Ovary (tissue), 3 donors: ENCODE results near the gene NHSL2.

Experiments used
- CTCF ChIP-seq, 3 donors: fragments of 450-650 bp in 2 of 3; fragments of 200-600 bp in 1 of 3; IDR thresholded peaks; one replicate each; pipeline versions ENCODE4 v1.5.1 to v1.8.0; 2016 to 2022; ENCODE audit warnings: antibody characterized with exemption in 3 of 3, mild to moderate bottlenecking in 1 of 3
- EP300 ChIP-seq: sonication (generic); formaldehyde crosslinking; IDR thresholded peaks from one replicate; pipeline ENCODE4 v1.6.1; 2017; ENCODE audit warnings: antibody characterized with exemption
- POLR2A ChIP-seq: fragments of 450-650 bp; IDR thresholded peaks from one replicate; pipeline ENCODE4 v1.6.1; 2017; ENCODE audit warnings: antibody characterized with exemption, mild to moderate bottlenecking, moderate library complexity
- donor health status: DM: no; HTN: no; CAD: no.

DNA sequence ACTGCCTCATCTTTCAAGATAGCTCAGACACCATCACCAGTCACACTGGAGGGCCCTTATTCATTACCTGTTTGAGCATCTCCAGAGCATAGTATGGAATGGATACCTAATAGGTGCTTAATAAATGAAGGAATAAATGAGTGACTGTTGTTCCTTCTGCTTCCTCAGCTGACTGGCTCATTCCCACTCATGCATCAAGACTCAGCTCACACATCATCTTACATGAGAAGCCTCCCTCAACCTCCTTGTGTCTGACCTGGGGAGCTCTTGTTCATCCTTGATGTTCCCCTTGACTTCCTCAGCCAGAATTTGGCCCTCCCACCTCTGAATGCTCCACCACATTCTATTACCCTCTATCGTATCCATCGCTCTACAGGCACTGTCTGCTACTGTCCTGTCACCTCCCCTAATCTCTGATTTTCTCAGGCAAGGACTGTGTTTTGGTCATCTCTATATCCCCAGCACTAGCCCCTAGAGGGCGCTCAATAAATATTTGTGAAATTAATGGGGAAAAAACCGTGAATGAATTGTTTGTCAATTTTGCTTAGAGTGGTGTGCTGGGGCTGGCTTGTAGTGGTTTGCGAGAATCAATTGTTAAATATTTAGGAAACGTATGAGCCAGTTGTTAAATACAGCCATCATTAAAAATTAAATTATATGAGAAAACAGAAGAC, 88.3 kb downstream of the NHSL2 start:
- TF ChIP-seq CTCF (IDR thresholded peaks at IDR 0.05), result peak; percentile 20 to 49 (median 42)
- TF ChIP-seq POLR2A, result no peak
- no peak for TF ChIP-seq EP300
